ENCODE results near the gene SMAP2. TPM values are rescaled to one million over a fixed set of nuclear protein-coding genes. Genes with fewer than 3 reads are reported as not detected.
A peak's percentile ranks its signal among the peaks of the same experiment; 100 is the strongest.

Gene SMAP2
- total and polyA plus RNA-seq, 10 of the 15 experiments (the other 5 are each of a cell fraction or from before 2014, with no cell fraction given), result 33.4 to 177 (median 105) TPM

DNA sequence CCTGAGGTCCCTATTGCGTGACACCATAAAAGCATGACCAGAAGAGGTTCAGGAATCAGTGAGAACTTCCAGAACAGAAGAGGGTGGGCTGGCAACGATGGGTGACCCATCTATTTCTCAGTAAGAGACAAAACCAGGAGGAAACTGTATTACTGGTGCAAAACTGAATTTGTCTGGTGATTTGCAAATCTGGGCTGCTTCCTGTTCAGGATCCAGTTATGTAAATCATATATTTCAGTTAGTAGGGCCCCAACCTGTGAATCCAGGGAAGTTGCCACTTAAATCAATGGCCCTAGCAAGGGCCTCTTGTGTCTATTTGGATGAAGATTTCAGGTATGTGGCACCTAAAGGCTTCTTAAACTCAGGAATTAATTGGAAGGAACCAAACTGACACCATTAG, 23.1 kb upstream of the SMAP2 start:
- 50% methylated on average over 2 of the region's 2 CpGs for WGBS (ENCODE audit: insufficient coverage, insufficient replicate concordance, low lambda C conversion rate, missing lambda C conversion rate)
- Histone ChIP-seq H3K27ac (ENCODE audit: control insufficient read depth, insufficient read depth) (no peak overlapping the region), H3K79me2 (ENCODE audit: control insufficient read depth, insufficient read depth, low read length) (no peaks in the 10 kb centered on the region), H3K9ac (ENCODE audit: control insufficient read depth, insufficient read depth, low read length) (no peak overlapping the region), H3K4me2 (ENCODE audit: control insufficient read depth, insufficient read depth) (peak overlapping the region; percentile 1; the same call in 1 of the 2 replicates), H3K4me1 (ENCODE audit: control insufficient read depth, insufficient read depth, low read length) (peaks cover 13% of the 10 kb centered on the region), H3K27me3 (replicated peaks in 1 of 2; ENCODE audit: control insufficient read depth in 2 of 2, insufficient read depth in 2 of 2, low read length in 1 of 2) (no peaks in the 10 kb centered on the region), H3K36me3 (ENCODE audit: control insufficient read depth in 2 of 2, insufficient read depth in 2 of 2, low read length in 1 of 2) (no peaks in the 10 kb centered on the region), H3K4me3 (no peak overlapping the region), H2AFZ (ENCODE audit: control insufficient read depth, low read depth, low read length) (peak overlapping the region; percentile 25), H4K20me1 (ENCODE audit: control insufficient read depth, insufficient read depth) (no peaks in the 10 kb centered on the region), H3K9me3 (replicated peaks; ENCODE audit: control insufficient read depth, insufficient read depth, low read length) (no peaks in the 10 kb centered on the region)
- in situ Hi-C loops (cut with MboI), result no loop called here
- CTCF ChIA-PET, result interaction anchor here (1.1 to 1.2 kb wide), 2 partner anchors 12 to 205 kb away, joined by 3 read pairs; no protein-coding TSS in a partner anchor
- no peak for ATAC-seq
- no TSS peak for BruUV-seq (replicated peaks)
- POLR2A ChIA-PET, result no interaction called here
- no peak for DNase-seq (ENCODE audit: low read depth, low spot score)
- intact Hi-C loops (cut with micrococcal nuclease; ENCODE audit: unreplicated experiment), result no loop called here
- RAD21 ChIA-PET (ENCODE audit: unreplicated experiment), result no interaction called here
- TF ChIP-seq IRF5 (IDR thresholded peaks at IDR 0.05; ENCODE audit: borderline replicate concordance) (no peak), EED (IDR thresholded peaks at IDR 0.05; ENCODE audit: low read depth) (no peak), BCL11A (IDR thresholded peaks at IDR 0.05; ENCODE audit: low read depth, low read length) (no peak), TCF7 (IDR thresholded peaks at IDR 0.05; ENCODE audit: borderline replicate concordance) (no peak), FOS (IDR thresholded peaks at IDR 0.05; ENCODE audit: borderline replicate concordance, extremely low read depth, insufficient read length) (no peak), CHD1 (IDR thresholded peaks at IDR 0.05; ENCODE audit: low read depth, low read length) (no peak), STAT3 (IDR thresholded peaks at IDR 0.05; ENCODE audit: low read depth, low read length) (no peak), E2F4 (IDR thresholded peaks at IDR 0.05; ENCODE audit: low read depth, low read length) (no peak), BRCA1 (IDR thresholded peaks at IDR 0.05; ENCODE audit: low read depth, low read length) (no peak), EGR1 (IDR thresholded peaks at IDR 0.05; ENCODE audit: borderline replicate concordance in 1 of 2, low read depth in 2 of 2, low read length in 2 of 2) (no peak), JUNB (IDR thresholded peaks at IDR 0.05) (no peak), EP300 (IDR thresholded peaks at IDR 0.05; ENCODE audit: borderline replicate concordance in 1 of 2, control insufficient read depth in 1 of 2, low read depth in 2 of 2, low read length in 2 of 2) (no peak), ZNF24 (IDR thresholded peaks at IDR 0.05) (no peak), NFYB (IDR thresholded peaks at IDR 0.05; ENCODE audit: insufficient read depth, low read depth, low read length) (no peak)
- TF ChIP-seq, protein P1, sequence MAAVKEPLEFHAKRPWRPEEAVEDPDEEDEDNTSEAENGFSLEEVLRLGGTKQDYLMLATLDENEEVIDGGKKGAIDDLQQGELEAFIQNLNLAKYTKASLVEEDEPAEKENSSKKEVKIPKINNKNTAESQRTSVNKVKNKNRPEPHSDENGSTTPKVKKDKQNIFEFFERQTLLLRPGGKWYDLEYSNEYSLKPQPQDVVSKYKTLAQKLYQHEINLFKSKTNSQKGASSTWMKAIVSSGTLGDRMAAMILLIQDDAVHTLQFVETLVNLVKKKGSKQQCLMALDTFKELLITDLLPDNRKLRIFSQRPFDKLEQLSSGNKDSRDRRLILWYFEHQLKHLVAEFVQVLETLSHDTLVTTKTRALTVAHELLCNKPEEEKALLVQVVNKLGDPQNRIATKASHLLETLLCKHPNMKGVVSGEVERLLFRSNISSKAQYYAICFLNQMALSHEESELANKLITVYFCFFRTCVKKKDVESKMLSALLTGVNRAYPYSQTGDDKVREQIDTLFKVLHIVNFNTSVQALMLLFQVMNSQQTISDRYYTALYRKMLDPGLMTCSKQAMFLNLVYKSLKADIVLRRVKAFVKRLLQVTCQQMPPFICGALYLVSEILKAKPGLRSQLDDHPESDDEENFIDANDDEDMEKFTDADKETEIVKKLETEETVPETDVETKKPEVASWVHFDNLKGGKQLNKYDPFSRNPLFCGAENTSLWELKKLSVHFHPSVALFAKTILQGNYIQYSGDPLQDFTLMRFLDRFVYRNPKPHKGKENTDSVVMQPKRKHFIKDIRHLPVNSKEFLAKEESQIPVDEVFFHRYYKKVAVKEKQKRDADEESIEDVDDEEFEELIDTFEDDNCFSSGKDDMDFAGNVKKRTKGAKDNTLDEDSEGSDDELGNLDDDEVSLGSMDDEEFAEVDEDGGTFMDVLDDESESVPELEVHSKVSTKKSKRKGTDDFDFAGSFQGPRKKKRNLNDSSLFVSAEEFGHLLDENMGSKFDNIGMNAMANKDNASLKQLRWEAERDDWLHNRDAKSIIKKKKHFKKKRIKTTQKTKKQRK (IDR thresholded peaks at IDR 0.05; ENCODE audit: low read depth, low read length), result no peak
- TF ChIP-seq, protein P2, sequence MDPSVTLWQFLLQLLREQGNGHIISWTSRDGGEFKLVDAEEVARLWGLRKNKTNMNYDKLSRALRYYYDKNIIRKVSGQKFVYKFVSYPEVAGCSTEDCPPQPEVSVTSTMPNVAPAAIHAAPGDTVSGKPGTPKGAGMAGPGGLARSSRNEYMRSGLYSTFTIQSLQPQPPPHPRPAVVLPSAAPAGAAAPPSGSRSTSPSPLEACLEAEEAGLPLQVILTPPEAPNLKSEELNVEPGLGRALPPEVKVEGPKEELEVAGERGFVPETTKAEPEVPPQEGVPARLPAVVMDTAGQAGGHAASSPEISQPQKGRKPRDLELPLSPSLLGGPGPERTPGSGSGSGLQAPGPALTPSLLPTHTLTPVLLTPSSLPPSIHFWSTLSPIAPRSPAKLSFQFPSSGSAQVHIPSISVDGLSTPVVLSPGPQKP (IDR thresholded peaks at IDR 0.05; ENCODE audit: low read depth, low read length), result no peak
- SMC1A ChIA-PET (ENCODE audit: uncharacterized antibody, unreplicated experiment), result interaction anchor here (1.1 to 2.1 kb wide), 2 partner anchors 36 to 54 kb away, joined by 3 to 5 read pairs; no protein-coding TSS in a partner anchor
- no peak for FAIRE-seq

Data from GM12878 (cell line).